ENCODE results near the gene OTOL1. TPM values are rescaled to one million over a fixed set of nuclear protein-coding genes. Genes with fewer than 3 reads are reported as not detected.

Gene OTOL1
- total RNA-seq, 1 experiment from 2014 or later = not detected

DNA sequence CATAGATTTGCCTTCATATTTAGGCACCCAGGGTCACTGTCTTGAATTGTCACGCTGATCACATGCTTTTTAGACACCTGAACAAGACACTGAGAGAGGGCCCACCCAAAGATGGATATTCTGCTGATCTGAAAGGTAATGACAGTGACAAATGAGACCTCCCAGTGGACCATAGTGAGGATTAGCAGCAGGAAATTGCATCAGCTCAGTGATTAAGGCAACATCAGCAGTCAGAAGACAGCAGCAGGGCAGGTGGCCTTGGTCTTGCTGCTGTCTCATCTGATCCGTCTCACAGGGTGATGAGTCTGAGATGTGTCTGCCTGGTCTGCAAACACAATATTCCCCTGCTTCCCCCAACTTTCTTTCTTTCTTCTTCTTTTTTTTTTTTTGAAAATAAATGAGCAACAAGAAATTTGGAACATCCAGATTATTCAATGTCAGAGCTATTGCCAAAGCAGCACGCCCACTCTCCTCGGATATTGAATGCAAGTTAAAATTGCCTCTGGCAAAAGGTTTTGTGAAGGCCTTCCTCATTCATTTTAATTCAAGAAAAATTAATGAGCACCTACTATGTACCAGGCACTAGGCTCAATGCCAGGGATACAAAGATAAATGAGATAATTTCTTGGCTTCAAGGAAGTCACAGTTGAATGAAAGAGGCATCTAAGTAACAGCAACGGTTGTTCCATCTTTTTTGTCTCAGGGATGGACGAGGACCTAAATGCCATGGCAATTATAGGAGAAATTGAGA lies 14.1 kb downstream of the OTOL1 start:
- in situ Hi-C loops (cut with HindIII; ENCODE audit: low pct_unique_long_range_greater_than_20kb, low sequenced_read_pairs) = no loop called here
- no peak for DNase-seq (ENCODE audit: low read depth)

DNA sequence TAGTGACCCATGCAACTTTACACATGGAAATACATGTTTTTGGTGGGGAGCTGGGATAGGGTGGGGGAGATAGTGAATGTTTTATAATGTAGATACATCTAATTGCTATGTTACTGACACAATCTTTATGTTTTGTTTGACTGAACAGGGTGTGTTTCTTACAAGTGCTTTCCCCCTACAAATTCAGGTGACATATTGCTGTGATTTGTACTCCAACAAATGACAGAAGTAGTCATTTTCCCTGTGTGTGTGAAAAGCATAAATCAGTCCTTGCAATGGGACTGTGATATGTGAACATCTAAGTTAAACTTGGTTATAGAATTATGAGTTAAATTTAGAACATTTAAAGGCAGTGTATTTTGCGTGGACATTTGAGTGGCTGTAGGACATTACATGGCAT lies 27.3 kb downstream of the OTOL1 start:
- in situ Hi-C loops (cut with HindIII; ENCODE audit: low pct_unique_long_range_greater_than_20kb, low sequenced_read_pairs) = no loop called here
- DNase-seq (ENCODE audit: low read depth) = no peak

DNA sequence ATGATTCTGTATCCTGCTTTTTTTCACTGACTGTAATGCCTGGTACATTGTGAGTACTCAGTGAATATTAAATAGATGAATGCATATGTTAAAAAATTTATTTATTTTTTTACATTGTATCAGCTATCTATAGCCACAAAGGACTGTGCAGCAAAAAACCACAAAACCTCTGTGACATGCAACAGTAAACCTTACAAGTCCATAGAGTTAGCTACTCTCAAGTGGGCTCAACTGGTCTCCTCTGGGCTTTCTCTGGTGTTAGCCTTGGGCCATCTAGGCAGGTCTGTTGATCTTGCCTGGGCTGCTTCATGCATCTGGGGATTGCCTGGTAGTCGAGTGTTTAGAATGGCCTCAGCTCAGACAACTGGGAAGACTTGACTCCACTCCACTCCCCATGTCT lies 35.3 kb downstream of the OTOL1 start:
- no peak for DNase-seq (ENCODE audit: low read depth)
- in situ Hi-C loops (cut with HindIII; ENCODE audit: low pct_unique_long_range_greater_than_20kb, low sequenced_read_pairs) = no loop called here

DNA sequence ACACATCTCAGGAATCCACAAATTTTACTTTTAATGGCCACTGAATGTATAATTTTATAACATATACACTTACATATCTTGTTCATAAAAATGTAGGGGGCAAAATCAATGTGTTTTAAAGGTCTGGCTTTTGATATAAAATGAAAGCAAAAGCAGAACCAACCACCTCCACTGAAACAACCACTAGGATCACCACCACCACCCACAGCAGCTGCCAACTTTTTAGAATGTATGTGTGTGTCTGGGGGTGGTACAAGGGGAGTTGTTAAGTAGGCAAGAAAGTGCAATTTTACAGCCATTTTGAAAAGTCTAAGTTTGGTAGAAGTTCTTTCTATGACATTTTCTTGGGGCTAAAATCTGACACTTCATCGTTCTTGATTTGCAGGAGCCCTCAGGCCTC lies 44.0 kb downstream of the OTOL1 start:
- in situ Hi-C loops (cut with HindIII; ENCODE audit: low pct_unique_long_range_greater_than_20kb, low sequenced_read_pairs) = no loop called here
- no peak for DNase-seq (ENCODE audit: low read depth)

DNA sequence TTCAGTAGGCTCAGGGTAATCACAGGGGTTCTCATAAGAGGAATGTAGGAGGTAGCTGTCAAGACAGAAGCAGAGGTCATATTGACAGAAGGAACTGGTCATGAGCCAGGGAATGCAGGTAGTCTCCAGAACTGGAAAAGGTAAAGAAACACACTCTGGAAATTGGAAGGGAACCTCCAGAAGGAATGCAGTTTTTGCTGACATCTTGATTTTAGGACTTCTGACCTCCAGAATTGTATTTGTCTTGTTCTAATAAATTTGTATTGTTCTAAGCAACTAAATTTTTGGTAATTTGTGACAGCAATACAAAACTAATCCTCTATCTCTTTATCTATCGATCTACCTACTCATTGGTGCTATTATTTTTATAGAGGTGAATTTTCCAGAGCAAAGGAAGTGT lies 49.2 kb downstream of the OTOL1 start:
- no peak for DNase-seq (ENCODE audit: low read depth)
- in situ Hi-C loops (cut with HindIII; ENCODE audit: low pct_unique_long_range_greater_than_20kb, low sequenced_read_pairs) = no loop called here

DNA sequence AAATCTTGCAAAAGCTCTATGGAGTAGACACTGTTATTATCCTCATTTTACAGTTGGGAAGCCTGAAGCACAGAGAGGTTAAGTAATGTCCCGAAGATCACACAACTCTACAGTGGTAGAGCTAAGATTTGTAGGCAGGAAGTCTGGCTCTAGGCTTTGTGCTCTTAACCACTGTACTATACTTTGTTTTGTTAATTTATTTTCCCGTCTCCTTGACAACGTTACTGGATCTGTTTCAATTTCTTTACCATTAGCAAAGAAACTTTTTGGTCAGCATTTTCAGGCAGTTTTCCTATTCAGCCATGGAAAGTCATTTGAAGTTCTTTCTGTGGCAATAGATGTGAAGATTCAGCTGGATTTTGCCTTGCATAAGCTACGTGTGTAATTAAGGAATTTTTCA lies 51.7 kb downstream of the OTOL1 start:
- in situ Hi-C loops (cut with HindIII; ENCODE audit: low pct_unique_long_range_greater_than_20kb, low sequenced_read_pairs) = no loop called here
- peak; percentile 29 for DNase-seq (ENCODE audit: low read depth)

- in situ Hi-C loops (cut with HindIII; ENCODE audit: low pct_unique_long_range_greater_than_20kb, low sequenced_read_pairs) = no loop called here
- DNase-seq (ENCODE audit: low read depth) = no peak
Measured at GRCh38 chr3:161549261-161549660, 52.7 kb downstream of the OTOL1 start.

DNA sequence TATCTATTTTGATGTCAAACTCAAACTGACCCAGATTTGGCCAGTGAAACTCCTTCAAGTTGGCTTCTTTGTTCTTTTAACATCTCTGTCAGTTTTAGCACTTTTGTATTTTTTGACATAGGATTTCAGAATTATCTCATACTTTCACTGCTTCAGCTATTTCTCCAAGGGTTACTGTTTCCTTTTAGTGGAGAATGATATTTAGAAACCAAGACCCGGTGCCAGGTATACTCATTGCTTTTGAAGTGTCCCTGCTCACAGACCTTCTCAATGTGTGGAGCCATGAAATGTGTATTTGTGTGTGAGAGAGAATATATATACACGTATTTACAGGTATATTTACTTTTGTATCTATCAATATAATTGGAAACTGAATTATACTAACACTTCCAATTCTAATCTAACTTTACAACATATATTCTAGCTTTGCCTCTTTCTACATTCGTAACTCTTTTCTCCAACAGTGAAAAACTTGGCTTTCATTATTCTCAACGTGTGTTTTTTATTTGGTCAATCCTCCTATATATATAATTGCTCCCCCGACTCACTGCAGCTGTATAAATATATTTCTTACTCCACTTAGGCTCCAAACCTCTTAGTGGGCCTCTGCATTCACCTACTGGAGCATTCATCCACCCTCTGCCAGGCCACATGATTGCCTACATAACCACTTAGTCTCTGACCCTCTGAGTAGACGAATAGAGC lies 54.0 kb downstream of the OTOL1 start:
- in situ Hi-C loops (cut with HindIII; ENCODE audit: low pct_unique_long_range_greater_than_20kb, low sequenced_read_pairs) = no loop called here
- DNase-seq (ENCODE audit: low read depth) = no peak

DNA sequence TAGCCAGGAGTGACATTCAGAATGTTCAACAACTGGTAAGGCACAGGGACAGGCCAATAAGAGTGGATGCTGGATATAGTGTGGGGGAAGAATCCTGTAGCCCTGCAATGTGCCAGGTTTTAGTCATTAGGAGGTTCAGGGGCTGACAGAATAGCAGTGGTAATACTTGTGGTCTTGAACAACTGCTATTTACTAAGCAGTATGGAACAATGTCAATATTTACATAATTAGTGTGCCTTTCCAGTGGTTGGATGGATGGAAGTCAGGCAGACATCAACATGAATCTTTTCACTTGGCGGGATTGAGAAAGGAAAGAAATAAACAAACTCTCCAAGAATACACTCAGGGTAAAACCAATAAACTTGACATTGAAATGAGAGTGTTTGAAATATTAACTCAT lies 55.1 kb downstream of the OTOL1 start:
- peak; percentile 19 for DNase-seq (ENCODE audit: low read depth)
- in situ Hi-C loops (cut with HindIII; ENCODE audit: low pct_unique_long_range_greater_than_20kb, low sequenced_read_pairs) = no loop called here

GRCh38 chr3:161552984-161553560 lies 56.5 kb downstream of the OTOL1 start:
- in situ Hi-C loops (cut with HindIII; ENCODE audit: low pct_unique_long_range_greater_than_20kb, low sequenced_read_pairs) = no loop called here
- peak; percentile 43 for DNase-seq (ENCODE audit: low read depth)

Other genes with a start within 250 kb of the OTOL1 start
- gene SPTSSB, start 125.3 kb upstream of the OTOL1 start, total RNA-seq (2014; rRNA removed; shearing (Covaris generic); ENCODE audit: low replicate concordance) = not detected in 2 replicates